ENCODE data around the gene ITGA7. TPM values are rescaled to one million over a fixed set of nuclear protein-coding genes. Genes with fewer than 3 reads are reported as not detected.

ITGA7 gene
- total and polyA plus RNA-seq, 2 of the 8 experiments (the other 6 are each of a cell fraction or from before 2014, with no cell fraction given): 57.6 to 86.1 TPM

GRCh38 chr12:55664826-55665225 is 42.9 kb downstream of the ITGA7 start (continued):
- TF ChIP-seq CHD7 (IDR thresholded peaks at IDR 0.05; ENCODE audit: insufficient replicate concordance, low read length) (no peak), NANOG (IDR thresholded peaks at IDR 0.05; ENCODE audit: insufficient read depth, low read depth, low read length, poor library complexity, severe bottlenecking) (no peak), TEAD4 (IDR thresholded peaks at IDR 0.05; ENCODE audit: low read depth, low read length) (no peak), NRF1 (IDR thresholded peaks at IDR 0.05; ENCODE audit: low read depth, low read length) (no peak), ASH2L (IDR thresholded peaks at IDR 0.05; ENCODE audit: low read length) (no peak), TAF1 (IDR thresholded peaks at IDR 0.05; ENCODE audit: low read depth, low read length) (no peak), POLR2A (IDR thresholded peaks at IDR 0.05; ENCODE audit: control extremely low read depth in 1 of 2, low read depth in 2 of 2, low read length in 2 of 2) (no peak), CBX5 (IDR thresholded peaks at IDR 0.05; ENCODE audit: low read depth, low read length) (no peak), RNF2 (IDR thresholded peaks at IDR 0.05; ENCODE audit: borderline replicate concordance, low read depth, low read length, missing control alignments, poor library complexity, severe bottlenecking) (no peak), CEBPB (IDR thresholded peaks at IDR 0.05; ENCODE audit: low read depth, low read length) (no peak), SIRT6 (IDR thresholded peaks at IDR 0.05; ENCODE audit: low read length) (no peak)
